Endometrium (tissue), 2 donors: ENCODE data around the gene STMN3.

Experiments
- FAIRE-seq: peaks from 2 replicates; lab custom pipeline; 2012; peaks lifted over from hg19 to GRCh38; lab: Jason Lieb, UNC
- donor health status: control.
- donor health status: control.

STMN3 gene

DNA sequence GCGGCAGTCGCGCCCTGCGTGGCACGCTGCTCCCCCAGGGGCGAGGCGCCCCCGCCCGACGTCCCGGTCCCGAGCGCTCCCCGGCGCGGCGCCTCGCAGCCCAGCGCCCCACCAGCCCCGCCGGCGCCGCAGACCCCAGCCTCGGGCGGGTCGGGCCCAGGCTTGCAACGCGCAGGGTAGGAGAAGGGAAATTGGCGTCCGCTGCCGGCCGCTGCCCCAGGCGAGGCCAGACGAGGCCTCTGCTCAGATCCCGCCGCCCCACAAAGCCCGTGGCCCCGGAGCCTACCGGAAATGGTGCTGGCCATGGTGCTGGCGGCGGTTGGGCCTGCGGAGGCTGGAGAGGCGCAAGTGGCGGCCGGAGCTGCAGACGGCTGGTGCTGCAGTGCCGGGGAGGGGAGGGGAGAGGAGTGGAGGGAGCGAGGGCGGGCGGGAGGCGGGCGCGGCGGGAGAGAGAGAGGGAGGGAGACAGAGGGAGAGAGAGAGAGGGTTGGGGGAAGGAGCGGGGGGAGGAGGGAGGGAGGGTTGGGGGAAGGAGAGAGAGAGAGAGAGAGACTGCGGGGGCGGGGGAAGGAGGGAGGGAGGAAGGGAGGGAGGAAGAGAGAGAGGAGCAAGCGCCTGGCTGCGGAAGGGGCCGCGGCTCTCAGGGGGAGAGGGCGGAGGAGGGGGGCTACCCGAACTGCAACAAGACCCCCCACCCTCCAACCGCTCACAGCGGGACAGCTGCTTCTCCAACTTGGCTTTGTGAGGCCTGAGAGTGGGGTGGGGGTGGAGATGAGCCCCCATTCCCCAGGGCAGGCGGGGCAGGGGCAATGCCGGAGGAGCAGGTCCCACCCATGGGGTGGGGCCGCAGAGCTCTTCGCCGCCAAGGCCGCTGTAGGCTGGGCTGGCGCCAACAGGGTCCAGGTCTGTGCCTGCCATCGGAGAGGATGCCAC lies at the start of gene STMN3:
TSS of gene STMN3 (minus strand) at position 384 of the 933 bp plus-strand sequence. CDS start at position 305, 79 bp downstream.
- FAIRE-seq: no peak

DNA sequence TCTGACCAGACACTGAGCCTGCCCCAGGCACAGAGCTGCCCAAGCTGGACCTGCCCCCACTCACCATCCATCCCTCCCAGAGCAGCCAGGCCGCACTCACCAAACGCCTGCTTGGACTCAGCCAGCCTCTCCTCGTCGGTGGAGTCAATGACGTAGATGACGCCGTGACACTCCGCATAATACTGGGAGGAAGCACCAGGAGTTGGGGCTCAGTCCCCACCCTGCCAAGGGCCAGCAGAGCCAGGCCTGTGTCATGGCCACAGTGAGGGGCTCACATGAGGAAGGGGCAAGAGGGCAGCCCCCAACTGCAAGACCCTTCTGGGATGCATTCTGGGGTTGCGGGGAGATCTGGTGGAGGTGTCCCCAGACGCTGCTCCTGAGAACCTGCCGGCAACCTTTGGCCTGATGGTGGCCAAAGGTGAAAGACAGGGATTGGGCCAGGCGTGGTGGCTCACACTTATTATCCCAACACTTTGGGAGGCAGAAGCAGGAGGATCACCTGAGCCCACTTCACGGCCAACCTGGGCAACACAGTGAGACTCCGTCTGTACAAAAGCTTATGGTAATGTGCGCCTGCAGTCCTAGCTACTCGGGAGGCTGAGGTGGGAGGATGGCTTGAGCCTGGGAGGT lies 48.9 kb upstream of the STMN3 start:
- no peak for FAIRE-seq

DNA sequence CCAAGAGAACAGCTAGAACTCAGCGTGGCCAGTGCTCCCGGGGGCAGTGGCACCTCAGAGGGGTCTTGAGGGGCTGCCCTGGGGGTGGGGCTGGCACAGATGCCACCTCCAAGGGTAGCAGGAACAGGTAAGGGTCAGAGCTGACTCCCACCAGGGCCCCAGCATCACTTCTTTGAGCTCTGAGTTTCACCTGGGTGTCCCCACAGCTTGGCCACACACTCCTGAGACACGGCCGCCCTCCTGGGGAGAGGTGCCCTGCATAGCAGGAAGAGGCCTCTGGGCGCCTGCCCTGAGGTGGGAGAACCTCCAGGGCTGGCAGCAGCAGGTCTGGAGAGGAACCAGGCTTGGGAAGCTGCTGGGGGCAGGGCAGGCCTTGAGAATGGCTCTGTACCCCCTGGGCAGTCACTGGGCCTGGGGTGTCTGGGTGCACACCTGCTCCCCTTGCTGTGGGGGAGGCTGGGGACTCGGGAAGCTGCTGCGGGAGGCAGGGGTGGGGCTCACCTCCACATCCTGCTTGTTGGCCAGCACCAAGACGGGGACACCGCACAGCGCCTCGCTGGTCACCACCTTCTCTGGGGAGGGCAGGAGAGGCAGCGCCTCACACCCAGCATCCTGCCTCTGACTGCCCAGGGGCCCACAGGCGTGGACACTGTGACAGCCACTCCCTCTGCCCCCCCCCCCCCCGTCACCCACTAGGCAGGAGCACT lies 48.3 kb upstream of the STMN3 start:
- no peak for FAIRE-seq

DNA sequence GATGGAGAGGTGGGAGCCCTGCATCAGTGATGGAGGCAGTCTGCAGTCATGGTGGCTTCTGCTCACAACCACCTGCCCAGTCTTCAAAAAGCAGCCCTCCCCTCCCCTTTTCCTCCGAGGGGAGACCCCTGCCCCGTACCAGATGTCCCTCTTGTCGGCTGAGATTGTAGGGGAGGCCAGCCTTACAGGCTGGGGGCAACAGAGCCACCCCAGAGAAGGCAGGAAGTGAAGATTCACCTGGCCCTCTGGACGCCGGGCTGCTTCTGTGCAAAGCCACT lies 47.8 kb upstream of the STMN3 start:
- FAIRE-seq: no peak

DNA sequence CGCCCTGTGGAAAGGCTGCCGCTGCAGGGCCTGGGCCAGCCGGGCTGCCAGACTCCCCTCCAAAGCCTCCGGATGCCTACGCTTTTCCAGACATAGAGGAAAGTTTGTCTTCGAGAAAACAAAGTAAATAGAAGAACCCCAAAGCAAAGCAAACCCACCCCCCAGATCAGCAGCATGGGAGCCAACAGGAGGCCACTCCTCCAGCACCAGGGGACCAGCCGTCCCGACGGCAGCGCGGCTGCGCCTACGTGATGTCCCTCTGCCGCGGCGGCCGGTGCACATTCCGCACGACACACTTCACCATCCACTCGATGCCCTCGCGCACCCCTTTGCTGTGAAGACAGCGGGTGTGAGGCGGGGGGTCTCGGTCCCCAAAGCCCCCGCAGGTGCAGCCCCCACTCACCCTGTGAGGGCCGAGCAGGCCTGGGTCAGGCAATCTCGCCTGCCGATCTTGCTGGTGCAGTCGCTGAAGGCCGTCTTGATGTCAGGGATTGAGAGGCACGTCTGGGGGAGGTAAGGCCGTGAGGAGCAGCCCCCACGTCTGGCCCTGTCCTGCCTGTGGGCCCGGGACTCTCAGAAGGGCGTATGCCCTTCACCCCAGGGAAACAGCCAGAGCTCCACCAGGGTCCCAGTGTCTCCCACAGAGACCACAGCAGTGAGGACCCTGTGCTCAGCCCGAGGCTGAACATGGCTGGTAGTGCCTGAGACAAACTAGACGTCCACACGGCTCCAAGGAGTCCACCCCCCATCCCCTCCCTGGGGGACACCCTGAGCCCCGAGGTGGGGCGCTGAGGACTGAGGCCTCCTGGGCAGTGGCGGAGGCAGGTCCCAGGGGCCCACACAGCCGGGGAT lies 47.2 kb upstream of the STMN3 start:
- FAIRE-seq: no peak

DNA sequence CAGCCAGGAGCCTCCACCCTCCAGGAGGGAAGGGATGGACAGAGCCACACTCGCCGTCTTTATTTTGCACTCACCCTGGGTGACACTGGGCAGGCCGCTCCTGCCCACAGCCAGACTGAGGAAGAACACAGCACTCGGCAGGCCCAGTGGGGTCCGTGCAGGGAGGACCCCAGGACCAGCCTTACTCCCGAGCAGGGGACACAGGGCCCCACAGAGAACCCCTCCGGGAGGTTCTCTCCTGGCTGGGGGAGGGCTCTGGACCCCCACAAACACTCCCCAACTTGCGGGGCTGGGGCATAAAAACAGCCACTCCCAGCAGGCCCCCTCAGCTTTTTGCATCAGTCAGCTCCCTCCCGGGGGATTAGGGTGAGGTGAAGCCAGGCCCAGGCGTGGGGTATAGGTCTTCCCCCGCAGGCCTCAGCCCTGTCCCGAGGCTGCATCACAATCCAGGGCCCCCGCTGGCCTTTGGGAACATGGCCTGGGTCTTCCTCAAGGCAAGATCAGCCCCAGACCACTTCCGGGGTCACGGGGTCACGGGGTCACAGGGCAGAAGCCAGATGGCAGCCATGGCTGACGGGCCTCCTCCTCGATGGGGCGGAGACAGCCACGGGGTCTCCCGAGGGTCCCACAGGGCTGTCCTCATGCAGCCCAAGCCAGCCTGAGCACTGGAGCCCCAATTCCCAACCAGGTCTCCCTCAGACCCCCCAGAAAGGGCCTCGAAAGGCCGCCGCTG lies 46.4 kb upstream of the STMN3 start:
- no peak for FAIRE-seq

DNA sequence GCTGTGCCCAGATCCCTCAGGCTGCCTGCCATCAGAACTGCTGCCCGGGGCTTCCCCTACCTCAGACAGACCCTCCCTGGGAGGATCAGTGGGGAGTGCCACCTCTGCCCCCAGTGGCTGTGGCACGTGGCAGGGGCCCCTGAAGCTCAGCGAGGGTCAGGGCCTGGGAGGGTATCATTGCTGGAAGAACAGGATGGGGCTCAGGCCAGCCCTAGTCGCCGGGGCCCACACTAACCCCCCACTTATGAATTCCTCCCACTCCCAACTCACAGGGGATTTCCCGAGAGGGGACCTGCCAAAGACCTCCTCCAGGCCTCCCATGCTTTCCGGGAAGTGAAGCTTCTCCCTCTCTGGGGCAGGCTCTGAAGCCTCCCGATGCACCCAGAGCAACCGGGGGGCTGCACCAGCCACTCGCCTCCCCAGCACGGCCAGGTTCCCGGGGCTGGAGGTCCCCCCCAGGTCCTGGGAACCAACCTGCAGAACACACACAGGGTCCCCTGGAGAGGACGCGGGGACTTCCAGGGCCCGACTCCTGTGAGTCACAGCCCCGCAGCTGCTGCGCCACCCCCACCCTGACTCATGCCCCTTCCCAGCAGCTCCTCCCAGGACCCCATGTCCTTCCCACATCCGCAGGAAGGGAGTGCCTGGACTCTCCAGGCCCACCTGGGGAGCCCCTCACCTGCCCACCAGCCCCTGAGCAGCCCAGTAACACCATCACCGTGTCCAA lies 45.7 kb upstream of the STMN3 start:
- FAIRE-seq: no peak

DNA sequence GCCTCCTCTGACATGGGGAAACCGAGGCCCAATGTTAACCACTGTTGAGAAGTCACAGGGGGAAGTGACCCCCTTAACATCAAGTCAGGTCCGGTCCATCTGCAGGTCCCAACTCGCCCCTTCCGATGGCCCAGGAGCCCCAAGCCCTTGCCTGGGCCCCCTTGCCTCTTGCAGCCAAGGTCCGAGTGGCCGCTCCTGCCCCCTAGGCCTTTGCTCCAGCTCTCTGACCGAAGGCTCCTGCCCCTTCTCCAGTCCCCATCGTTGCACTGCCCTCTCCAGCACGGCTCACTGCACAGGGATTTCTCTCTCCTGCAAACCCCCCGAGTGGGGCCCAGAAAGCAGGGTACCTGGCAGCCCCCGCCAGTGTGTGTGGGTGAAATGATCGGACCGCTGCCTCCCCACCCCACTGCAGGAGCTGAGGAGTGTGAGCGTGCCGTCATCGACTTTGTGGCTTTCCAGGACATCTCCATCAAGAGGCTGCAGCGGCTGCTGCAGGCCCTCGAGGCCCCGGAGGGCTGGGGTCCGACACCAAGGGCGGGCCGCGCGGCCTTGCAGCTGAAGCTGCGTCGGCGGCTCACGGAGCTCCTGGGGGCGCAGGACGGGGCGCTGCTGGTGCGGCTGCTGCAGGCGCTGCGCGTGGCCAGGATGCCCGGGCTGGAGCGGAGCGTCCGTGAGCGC lies 44.8 kb upstream of the STMN3 start:
- FAIRE-seq: no peak

DNA sequence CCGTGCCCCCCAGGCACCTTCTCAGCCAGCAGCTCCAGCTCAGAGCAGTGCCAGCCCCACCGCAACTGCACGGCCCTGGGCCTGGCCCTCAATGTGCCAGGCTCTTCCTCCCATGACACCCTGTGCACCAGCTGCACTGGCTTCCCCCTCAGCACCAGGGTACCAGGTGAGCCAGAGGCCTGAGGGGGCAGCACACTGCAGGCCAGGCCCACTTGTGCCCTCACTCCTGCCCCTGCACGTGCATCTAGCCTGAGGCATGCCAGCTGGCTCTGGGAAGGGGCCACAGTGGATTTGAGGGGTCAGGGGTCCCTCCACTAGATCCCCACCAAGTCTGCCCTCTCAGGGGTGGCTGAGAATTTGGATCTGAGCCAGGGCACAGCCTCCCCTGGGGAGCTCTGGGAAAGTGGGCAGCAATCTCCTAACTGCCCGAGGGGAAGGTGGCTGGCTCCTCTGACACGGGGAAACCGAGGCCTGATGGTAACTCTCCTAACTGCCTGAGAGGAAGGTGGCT lies 44.2 kb upstream of the STMN3 start:
- FAIRE-seq: no peak

DNA sequence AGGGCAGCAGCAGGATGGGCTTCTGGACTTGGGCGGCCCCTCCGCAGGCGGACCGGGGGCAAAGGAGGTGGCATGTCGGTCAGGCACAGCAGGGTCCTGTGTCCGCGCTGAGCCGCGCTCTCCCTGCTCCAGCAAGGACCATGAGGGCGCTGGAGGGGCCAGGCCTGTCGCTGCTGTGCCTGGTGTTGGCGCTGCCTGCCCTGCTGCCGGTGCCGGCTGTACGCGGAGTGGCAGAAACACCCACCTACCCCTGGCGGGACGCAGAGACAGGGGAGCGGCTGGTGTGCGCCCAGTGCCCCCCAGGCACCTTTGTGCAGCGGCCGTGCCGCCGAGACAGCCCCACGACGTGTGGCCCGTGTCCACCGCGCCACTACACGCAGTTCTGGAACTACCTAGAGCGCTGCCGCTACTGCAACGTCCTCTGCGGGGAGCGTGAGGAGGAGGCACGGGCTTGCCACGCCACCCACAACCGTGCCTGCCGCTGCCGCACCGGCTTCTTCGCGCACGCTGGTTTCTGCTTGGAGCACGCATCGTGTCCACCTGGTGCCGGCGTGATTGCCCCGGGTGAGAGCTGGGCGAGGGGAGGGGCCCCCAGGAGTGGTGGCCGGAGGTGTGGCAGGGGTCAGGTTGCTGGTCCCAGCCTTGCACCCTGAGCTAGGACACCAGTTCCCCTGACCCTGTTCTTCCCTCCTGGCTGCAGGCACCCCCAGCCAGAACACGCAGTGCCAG lies 43.6 kb upstream of the STMN3 start, which contains the start of gene TNFRSF6B:
TSS of gene TNFRSF6B (plus strand) at position 25 of the 729 bp plus-strand sequence. CDS start at position 141, 116 bp downstream.
- FAIRE-seq: no peak

DNA sequence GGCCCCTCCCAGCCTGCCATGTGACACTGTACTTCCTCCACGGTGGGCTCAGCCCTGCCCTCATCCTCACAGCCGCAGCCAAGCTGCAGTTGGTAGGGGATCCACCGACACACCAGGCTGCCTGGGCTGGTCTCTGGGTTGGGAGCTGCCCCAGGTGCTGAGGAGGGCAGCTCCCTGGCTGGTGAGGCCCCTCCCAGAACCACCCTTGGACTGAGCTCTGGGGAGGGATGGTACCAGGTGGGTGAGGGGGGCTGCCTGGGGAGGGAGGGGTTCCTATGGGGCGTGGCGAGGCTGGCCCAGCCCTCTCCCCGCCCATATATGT lies 43.0 kb upstream of the STMN3 start:
- FAIRE-seq: no peak

DNA sequence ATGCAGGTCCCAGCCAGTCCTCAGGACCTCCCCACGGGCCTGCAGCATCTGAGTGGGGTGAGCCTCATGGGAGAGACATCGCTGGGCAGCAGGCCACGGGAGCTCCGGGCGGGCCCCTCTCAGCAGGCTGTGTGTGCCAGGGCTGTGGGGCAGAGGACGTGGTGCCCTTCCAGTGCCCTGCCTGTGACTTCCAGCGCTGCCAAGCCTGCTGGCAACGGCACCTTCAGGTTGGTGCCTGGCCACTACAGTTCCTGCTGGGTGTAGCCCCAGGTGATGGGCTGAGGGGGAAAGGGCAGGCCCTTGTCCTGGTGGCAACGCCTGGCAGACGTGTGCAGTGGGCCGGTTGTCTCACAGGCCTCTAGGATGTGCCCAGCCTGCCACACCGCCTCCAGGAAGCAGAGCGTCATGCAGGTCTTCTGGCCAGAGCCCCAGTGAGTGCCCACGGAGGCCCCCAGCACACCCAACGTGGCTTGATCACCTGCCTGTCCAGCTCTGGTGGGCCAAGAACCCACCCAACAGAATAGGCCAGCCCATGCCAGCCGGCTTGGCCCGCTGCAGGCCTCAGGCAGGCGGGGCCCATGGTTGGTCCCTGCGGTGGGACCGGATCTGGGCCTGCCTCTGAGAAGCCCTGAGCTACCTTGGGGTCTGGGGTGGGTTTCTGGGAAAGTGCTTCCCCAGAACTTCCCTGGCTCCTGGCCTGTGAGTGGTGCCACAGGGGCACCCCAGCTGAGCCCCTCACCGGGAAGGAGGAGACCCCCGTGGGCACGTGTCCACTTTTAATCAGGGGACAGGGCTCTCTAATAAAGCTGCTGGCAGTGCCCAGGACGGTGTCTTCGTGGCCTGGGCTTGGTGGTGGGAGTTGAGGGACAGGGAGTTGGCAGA lies 42.4 kb upstream of the STMN3 start:
- FAIRE-seq: no peak

DNA sequence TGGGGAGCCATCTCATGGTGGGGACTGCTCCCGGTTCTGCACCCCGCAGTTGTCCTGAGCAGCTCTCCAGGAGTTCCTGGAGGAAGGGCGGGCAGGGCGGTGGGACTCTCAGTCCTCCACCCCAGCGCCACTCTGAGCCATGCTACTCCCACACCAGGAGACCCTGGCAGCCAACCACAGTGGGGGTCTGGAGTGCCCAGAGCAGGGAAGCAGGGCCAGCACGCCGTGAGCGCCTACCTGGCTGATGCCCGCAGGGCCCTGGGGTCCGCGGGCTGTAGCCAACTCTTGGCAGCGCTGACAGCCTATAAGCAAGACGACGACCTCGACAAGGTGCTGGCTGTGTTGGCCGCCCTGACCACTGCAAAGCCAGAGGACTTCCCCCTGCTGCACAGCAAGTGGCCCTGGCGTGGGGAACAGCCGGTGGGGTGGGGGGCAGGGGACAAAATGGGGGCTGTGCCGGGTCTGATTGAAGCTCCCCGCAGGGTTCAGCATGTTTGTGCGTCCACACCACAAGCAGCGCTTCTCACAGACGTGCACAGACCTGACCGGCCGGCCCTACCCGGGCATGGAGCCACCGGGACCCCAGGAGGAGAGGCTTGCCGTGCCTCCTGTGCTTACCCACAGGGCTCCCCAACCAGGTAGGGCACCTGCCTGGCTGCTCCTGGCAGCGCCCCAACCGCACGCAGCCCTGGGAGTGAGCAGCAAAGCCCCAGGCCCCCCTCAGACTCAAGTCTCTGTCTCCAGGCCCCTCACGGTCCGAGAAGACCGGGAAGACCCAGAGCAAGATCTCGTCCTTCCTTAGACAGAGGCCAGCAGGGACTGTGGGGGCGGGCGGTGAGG lies 41.6 kb upstream of the STMN3 start:
- FAIRE-seq: no peak

DNA sequence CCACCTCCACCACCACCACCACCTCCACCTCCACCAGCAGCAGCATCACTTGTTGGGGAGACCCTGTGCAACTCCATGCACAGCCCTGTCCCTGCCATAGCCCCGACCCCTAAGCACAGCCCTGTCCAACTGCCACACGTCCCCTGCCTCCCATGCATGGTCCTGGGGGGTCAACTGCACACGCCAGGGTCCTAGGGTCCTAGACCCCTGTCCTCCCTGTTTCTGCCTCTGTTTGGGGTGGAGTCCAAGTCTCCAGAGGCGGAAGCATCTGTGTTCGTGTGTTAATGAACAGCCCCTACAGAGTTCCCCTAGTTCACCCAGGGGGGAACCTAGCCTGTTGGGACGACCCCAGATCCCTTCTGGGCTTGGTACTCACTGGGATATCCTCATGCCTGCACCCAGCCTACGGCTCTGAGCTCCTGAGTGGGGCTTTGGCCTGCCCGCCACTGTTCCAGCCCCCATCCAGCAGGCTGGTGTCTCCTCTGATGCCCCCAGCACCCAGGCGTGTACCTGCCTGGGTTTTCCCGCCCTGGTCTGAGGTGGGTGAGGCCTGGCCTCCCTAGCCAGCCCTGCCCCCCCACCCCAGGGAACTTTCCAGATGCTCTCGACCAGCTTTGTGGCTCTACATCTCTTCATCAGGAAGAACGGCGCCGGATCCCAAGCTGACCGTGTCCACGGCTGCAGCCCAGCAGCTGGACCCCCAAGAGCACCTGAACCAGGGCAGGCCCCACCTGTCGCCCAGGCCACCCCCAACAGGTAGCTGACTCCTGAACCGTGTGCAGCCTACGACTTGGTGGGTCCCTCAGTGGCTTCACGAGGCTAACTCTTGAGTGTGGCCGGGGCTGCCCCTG lies 40.7 kb upstream of the STMN3 start:
- FAIRE-seq: no peak

DNA sequence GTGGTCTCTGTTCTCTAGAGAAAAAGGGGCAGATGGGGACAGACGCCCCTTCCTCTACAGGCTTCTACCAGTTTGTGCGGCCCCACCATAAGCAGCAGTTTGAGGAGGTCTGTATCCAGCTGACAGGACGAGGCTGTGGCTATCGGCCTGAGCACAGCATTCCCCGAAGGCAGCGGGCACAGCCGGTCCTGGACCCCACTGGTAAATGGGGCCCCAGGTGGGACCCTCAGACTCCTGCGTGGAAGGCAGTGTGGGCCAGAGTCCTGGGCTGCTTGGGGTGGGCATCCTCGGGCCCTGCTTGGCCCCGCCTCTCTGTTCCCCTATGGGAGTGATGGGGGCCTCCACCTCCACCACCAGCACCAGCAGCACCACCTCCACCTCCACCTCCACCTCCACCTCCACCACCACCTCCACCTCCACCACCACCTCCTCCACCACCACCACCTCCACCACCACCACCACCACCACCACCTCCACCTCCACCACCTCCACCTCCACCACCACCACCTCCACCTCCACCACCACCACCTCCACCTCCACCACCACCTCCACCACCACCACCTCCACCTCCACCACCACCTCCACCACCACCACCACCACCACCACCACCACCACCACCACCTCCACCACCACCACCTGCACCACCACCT lies 40.0 kb upstream of the STMN3 start:
- no peak for FAIRE-seq
